HUES48 (cell line): ENCODE data around the gene RELA.

Source experiments
- H3K27ac ChIP-seq: one replicate; pipeline ENCODE4 v1.7.0; 2013; ENCODE audit warnings: low read depth, low read length, inconsistent platforms
- H3K27me3 ChIP-seq: 2 replicates; pipeline ENCODE4 v1.6.1; 2013; ENCODE audit warnings: mild to moderate bottlenecking, low read length; ENCODE audit not compliant: control insufficient read depth, insufficient read depth
- H3K36me3 ChIP-seq: 2 replicates; pipeline ENCODE4 v1.6.1; 2013; ENCODE audit warnings: low read length; ENCODE audit not compliant: control insufficient read depth, insufficient read depth
- H3K4me1 ChIP-seq: 2 replicates; pipeline ENCODE4 v1.6.1; 2013; ENCODE audit warnings: mild to moderate bottlenecking, low read length; ENCODE audit not compliant: control insufficient read depth, insufficient read depth
- H3K4me3 ChIP-seq: 2 replicates; pipeline ENCODE4 v1.5.1; 2013; ENCODE audit warnings: mild to moderate bottlenecking, low read depth, low read length
- H3K9ac ChIP-seq: 2 replicates; pipeline ENCODE4 v1.6.1; 2013; ENCODE audit warnings: mild to moderate bottlenecking, low read depth, low read length, moderate library complexity
- H3K9me3 ChIP-seq: 2 replicates; pipeline ENCODE4 v1.6.1; 2013; ENCODE audit warnings: low read length; ENCODE audit not compliant: control insufficient read depth, insufficient read depth

RELA gene

GRCh38 chr11:65646958-65647701 lies 15.6 kb downstream of the RELA start:
- Histone ChIP-seq H3K9me3 (no peaks in the 10 kb centered on the region), H3K36me3 (peaks cover 14% of the 10 kb centered on the region), H3K4me1 (peaks cover 7% of the 10 kb centered on the region; the same call in 1 of the 2 replicates), H3K4me3 (peak overlapping the region; percentile 81), H3K27ac (no peak overlapping the region), H3K27me3 (no peaks in the 10 kb centered on the region), H3K9ac (peak overlapping the region; percentile 51; the same call in 1 of the 2 replicates)

GRCh38 chr11:65646288-65646957 lies 16.3 kb downstream of the RELA start:
- Histone ChIP-seq H3K9ac (no peak overlapping the region), H3K27me3 (no peaks in the 10 kb centered on the region), H3K36me3 (peaks cover 13% of the 10 kb centered on the region), H3K9me3 (no peaks in the 10 kb centered on the region), H3K4me3 (peak overlapping the region; percentile 81; the same call in 1 of the 2 replicates), H3K4me1 (peaks cover 13% of the 10 kb centered on the region; the same call in 1 of the 2 replicates), H3K27ac (no peak overlapping the region)

- Histone ChIP-seq H3K9ac (no peak overlapping the region), H3K4me1 (peaks cover 13% of the 10 kb centered on the region; the same call in 1 of the 2 replicates), H3K9me3 (no peaks in the 10 kb centered on the region), H3K4me3 (no peak overlapping the region), H3K27me3 (no peaks in the 10 kb centered on the region), H3K27ac (no peak overlapping the region), H3K36me3 (peaks cover 7% of the 10 kb centered on the region)
These were observed 17.0 kb downstream of the RELA start for GRCh38 chr11:65645710-65646109.

- Histone ChIP-seq H3K9ac (no peak overlapping the region), H3K36me3 (peaks cover 2% of the 10 kb centered on the region; the same call in 1 of the 2 replicates), H3K27ac (no peak overlapping the region), H3K4me3 (no peak overlapping the region), H3K4me1 (peaks cover 13% of the 10 kb centered on the region; the same call in 1 of the 2 replicates), H3K27me3 (no peaks in the 10 kb centered on the region), H3K9me3 (no peaks in the 10 kb centered on the region)
These were observed 17.9 kb downstream of the RELA start for GRCh38 chr11:65644837-65645236.

GRCh38 chr11:65643971-65644370 lies 18.7 kb downstream of the RELA start:
- H3K4me1 ChIP-seq, result peaks cover 13% of the 10 kb centered on the region; the same call in 1 of the 2 replicates
- H3K36me3 ChIP-seq, result no peaks in the 10 kb centered on the region
- H3K27me3 ChIP-seq, result no peaks in the 10 kb centered on the region
- H3K9me3 ChIP-seq, result no peaks in the 10 kb centered on the region
- H3K9ac ChIP-seq, result no peak overlapping the region
- H3K27ac ChIP-seq, result no peak overlapping the region
- H3K4me3 ChIP-seq, result no peak overlapping the region

GRCh38 chr11:65642014-65642671 lies 20.6 kb downstream of the RELA start:
- H3K36me3 ChIP-seq, result no peaks in the 10 kb centered on the region; the same call in 1 of the 2 replicates
- peaks cover 23% of the 10 kb centered on the region for H3K4me1 ChIP-seq
- H3K4me3 ChIP-seq, result peak overlapping the region; percentile 63
- H3K9ac ChIP-seq, result no peak overlapping the region
- H3K9me3 ChIP-seq, result no peaks in the 10 kb centered on the region
- no peak overlapping the region for H3K27ac ChIP-seq
- H3K27me3 ChIP-seq, result no peaks in the 10 kb centered on the region

- peaks cover 26% of the 10 kb centered on the region for H3K4me1 ChIP-seq
- H3K4me3 ChIP-seq, result peak overlapping the region; percentile 63
- H3K27me3 ChIP-seq, result no peaks in the 10 kb centered on the region
- no peaks in the 10 kb centered on the region for H3K9me3 ChIP-seq
- no peak overlapping the region for H3K9ac ChIP-seq
- peaks cover 6% of the 10 kb centered on the region for H3K36me3 ChIP-seq
- no peak overlapping the region for H3K27ac ChIP-seq
These were observed 21.3 kb downstream of the RELA start for GRCh38 chr11:65641297-65642013.

GRCh38 chr11:65640483-65641296 lies 22.0 kb downstream of the RELA start:
- Histone ChIP-seq H3K9ac (no peak overlapping the region), H3K27me3 (no peaks in the 10 kb centered on the region), H3K27ac (no peak overlapping the region), H3K4me1 (peaks cover 26% of the 10 kb centered on the region), H3K9me3 (no peaks in the 10 kb centered on the region), H3K36me3 (peaks cover 14% of the 10 kb centered on the region), H3K4me3 (no peak overlapping the region)

- no peaks in the 10 kb centered on the region for H3K9me3 ChIP-seq
- H3K27me3 ChIP-seq, result no peaks in the 10 kb centered on the region
- H3K4me1 ChIP-seq, result peaks cover 26% of the 10 kb centered on the region
- H3K9ac ChIP-seq, result no peak overlapping the region
- H3K4me3 ChIP-seq, result no peak overlapping the region
- H3K36me3 ChIP-seq, result peaks cover 22% of the 10 kb centered on the region
- H3K27ac ChIP-seq, result no peak overlapping the region
These were observed 22.9 kb downstream of the RELA start for GRCh38 chr11:65639623-65640482.
